B cell (primary cell): ENCODE results near the gene VPS8.

Experiments used
- EZH2 ChIP-seq: IDR thresholded peaks from 2 replicates; pipeline ENCODE4 v1.6.1; 2012; ENCODE audit warnings: borderline replicate concordance, low read depth, mild to moderate bottlenecking, moderate library complexity, low read length; ENCODE audit not compliant: insufficient read depth, poor library complexity, severe bottlenecking
- TF ChIP-seq, protein P1 (sequence below): fragments of 200-600 bp; IDR thresholded peaks from one replicate; pipeline ENCODE4 v1.8.0; 2022; ENCODE audit warnings: antibody characterized with exemption, mild to moderate bottlenecking

DNA sequence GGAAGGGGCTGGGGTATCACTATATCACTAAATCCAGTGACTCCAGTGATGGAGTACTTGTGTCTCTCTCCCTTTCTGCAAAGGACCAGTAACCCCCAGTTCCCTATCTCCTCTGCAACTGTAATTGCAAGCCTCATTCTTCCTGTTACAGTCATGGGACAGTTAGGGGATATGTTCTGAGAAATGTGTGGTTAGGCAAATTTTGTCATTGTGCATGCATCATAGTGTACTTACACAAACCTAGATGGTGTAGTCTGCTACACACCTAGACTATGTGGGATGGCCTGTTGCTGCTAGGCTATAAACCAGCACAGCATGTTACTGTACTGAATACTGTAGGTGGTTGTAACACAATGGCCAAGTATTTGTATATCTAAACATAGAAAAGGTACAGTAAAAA lies 2.2 kb downstream of the VPS8 start:
- TF ChIP-seq, protein P1, sequence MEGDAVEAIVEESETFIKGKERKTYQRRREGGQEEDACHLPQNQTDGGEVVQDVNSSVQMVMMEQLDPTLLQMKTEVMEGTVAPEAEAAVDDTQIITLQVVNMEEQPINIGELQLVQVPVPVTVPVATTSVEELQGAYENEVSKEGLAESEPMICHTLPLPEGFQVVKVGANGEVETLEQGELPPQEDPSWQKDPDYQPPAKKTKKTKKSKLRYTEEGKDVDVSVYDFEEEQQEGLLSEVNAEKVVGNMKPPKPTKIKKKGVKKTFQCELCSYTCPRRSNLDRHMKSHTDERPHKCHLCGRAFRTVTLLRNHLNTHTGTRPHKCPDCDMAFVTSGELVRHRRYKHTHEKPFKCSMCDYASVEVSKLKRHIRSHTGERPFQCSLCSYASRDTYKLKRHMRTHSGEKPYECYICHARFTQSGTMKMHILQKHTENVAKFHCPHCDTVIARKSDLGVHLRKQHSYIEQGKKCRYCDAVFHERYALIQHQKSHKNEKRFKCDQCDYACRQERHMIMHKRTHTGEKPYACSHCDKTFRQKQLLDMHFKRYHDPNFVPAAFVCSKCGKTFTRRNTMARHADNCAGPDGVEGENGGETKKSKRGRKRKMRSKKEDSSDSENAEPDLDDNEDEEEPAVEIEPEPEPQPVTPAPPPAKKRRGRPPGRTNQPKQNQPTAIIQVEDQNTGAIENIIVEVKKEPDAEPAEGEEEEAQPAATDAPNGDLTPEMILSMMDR: no peak
- no peak for TF ChIP-seq EZH2
